HCT116 (cell line): Measurements from ENCODE around the gene PIK3CB. TPM values are rescaled to one million over a fixed set of nuclear protein-coding genes. Genes with fewer than 3 reads are reported as not detected.
A peak's percentile ranks its signal among the peaks of the same experiment; 100 is the strongest.

ENCODE experiments used
- ATAC-seq: fragments of 200-7000 bp; cut with Tn5 transposase; 2 replicates; pipeline ENCODE4 v1.9.1; 2020; ENCODE audit warnings: mild to moderate bottlenecking, moderate library complexity
- Bru-seq: library from RNA; stranded (reverse); fragments of 400-500 nt; gene quantifications from one replicate; lab custom pipeline; 2021; lab: Mats Ljungman, UMichigan
- BruChase-seq, 2 experiments: library from RNA; stranded (reverse); fragments of 400-500 nt; gene quantifications; one replicate each; lab custom pipeline; 2021; lab: Mats Ljungman, UMichigan
- BruUV-seq: library from RNA; stranded (reverse); fragments of 400-500 nt; replicated peaks from 2 replicates; lab custom pipeline; 2021; lab: Mats Ljungman, UMichigan
- CTCF ChIA-PET: fragments of 300-600 bp; sonication (Branson Sonifier 250); formaldehyde crosslinking; loops from one replicate; lab custom pipeline; 2021; ENCODE audit warnings: antibody characterized with exemption; lab: Charles Lee
- POLR2A ChIA-PET: fragments of 300-600, 350-600 bp; sonication (Branson Sonifier 250); formaldehyde crosslinking; loops from one replicate; lab custom pipeline; 2021; ENCODE audit warnings: antibody characterized with exemption; lab: Charles Lee
- RAD21 ChIA-PET, 2 experiments: fragments of 300-600 bp; sonication (Branson Sonifier 250); formaldehyde crosslinking; loops; one replicate each; lab custom pipeline; 2023; ENCODE audit warnings: low total read pairs in 2 of 2; ENCODE audit not compliant: uncharacterized antibody in 2 of 2, unreplicated experiment in 2 of 2, low non-redundant PET in 1 of 2; lab: Charles Lee
- DNase-seq: peaks from one replicate; pipeline ENCODE4 v3.0.0-alpha.2; 2010; ENCODE audit warnings: low read depth, low spot score
- H2AFZ ChIP-seq: fragments of 200-600 bp; shearing (Covaris generic), sonication (generic); 2 replicates; pipeline ENCODE4 v1.6.1; 2017; ENCODE audit warnings: low read depth, mixed run types, mixed read lengths, antibody characterized with exemption, low read length; ENCODE audit not compliant: poor library complexity, severe bottlenecking
- H3K27ac ChIP-seq: 2 replicates; pipeline ENCODE4 v1.5.1; 2012; ENCODE audit warnings: low read depth, low read length
- H3K27me3 ChIP-seq: fragments of 200-600 bp; sonication (generic); 2 replicates; pipeline ENCODE4 v1.6.1; 2016; ENCODE audit warnings: mixed run types, low read length, mixed read lengths; ENCODE audit not compliant: insufficient read depth
- H3K36me3 ChIP-seq, 2 experiments: fragments of 200-500 bp in 1 of 2; fragments of 200-600 bp in 1 of 2; sonication (Bioruptor generic) in 1 of 2; sonication (generic) in 1 of 2; 2 replicates each; pipeline versions ENCODE4 v1.5.1 to v1.6.1; 2014 to 2016; ENCODE audit warnings: low read length in 2 of 2, inconsistent platforms in 1 of 2, mixed read lengths in 1 of 2, mixed run types in 1 of 2; ENCODE audit not compliant: insufficient read depth in 2 of 2, control insufficient read depth in 1 of 2
- H3K4me1 ChIP-seq, 2 experiments: fragments of 200-600 bp in 1 of 2; sonication (generic) in 1 of 2; 2 replicates each; pipeline versions ENCODE4 v1.5.1 to v1.6.1; 2012 to 2017; ENCODE audit warnings: low read length in 2 of 2, inconsistent platforms in 1 of 2, mild to moderate bottlenecking in 1 of 2, mixed read lengths in 1 of 2, mixed run types in 1 of 2, moderate library complexity in 1 of 2; ENCODE audit not compliant: insufficient read depth in 2 of 2, control insufficient read depth in 1 of 2
- H3K4me2 ChIP-seq: fragments of 200-600 bp; sonication (generic); 2 replicates; pipeline ENCODE4 v1.6.1; 2017; ENCODE audit warnings: mixed run types, low read length, mixed read lengths
- H3K4me3 ChIP-seq, 2 experiments: fragments of 200-600 bp in 1 of 2; sonication (generic) in 1 of 2; replicated peaks in 1 of 2; 2 replicates each; pipeline ENCODE4 v1.5.1; 2011 to 2016; ENCODE audit warnings: low read length in 2 of 2, control low read depth in 1 of 2, low read depth in 1 of 2, mild to moderate bottlenecking in 1 of 2, mixed read lengths in 1 of 2, mixed run types in 1 of 2
- H3K79me2 ChIP-seq: fragments of 200-600 bp; sonication (generic); 2 replicates; pipeline ENCODE4 v1.6.1; 2017; ENCODE audit warnings: mild to moderate bottlenecking, mixed run types, low read length, moderate library complexity, mixed read lengths; ENCODE audit not compliant: insufficient read depth
- H3K9ac ChIP-seq: fragments of 200-600 bp; sonication (generic); 2 replicates; pipeline ENCODE4 v1.6.1; 2016; ENCODE audit warnings: low read length, mixed read lengths
- H3K9me2 ChIP-seq: fragments of 200-600 bp; sonication (generic), shearing (Covaris generic); 2 replicates; pipeline ENCODE4 v1.6.1; 2017; ENCODE audit warnings: mixed run types, mild to moderate bottlenecking, moderate library complexity; ENCODE audit not compliant: insufficient read depth
- H3K9me3 ChIP-seq, 2 experiments: fragments of 200-500 bp in 1 of 2; fragments of 200-600 bp in 1 of 2; sonication (Bioruptor generic) in 1 of 2; sonication (generic) in 1 of 2; 2 replicates each; pipeline ENCODE4 v1.6.1; 2014 to 2017; ENCODE audit warnings: low read length in 2 of 2, mixed read lengths in 2 of 2, inconsistent platforms in 1 of 2, low read depth in 1 of 2, mild to moderate bottlenecking in 1 of 2, mixed run types in 1 of 2, moderate library complexity in 1 of 2; ENCODE audit not compliant: control insufficient read depth in 1 of 2, insufficient read depth in 1 of 2
- H4K20me1 ChIP-seq: fragments of 200-600 bp; sonication (generic), shearing (Covaris generic); 2 replicates; pipeline ENCODE4 v1.6.1; 2017; ENCODE audit warnings: mixed run types, mild to moderate bottlenecking, moderate library complexity; ENCODE audit not compliant: insufficient read depth
- CBX3 ChIP-seq: IDR thresholded peaks from 2 replicates; pipeline ENCODE4 v1.6.1; 2012; ENCODE audit warnings: low read depth
- EGR1 ChIP-seq: IDR thresholded peaks from 2 replicates; pipeline ENCODE4 v1.6.1; 2012; ENCODE audit warnings: low read depth
- ELF1 ChIP-seq: IDR thresholded peaks from 2 replicates; pipeline ENCODE4 v1.6.1; 2012; ENCODE audit warnings: low read depth, borderline replicate concordance
- EZH2 ChIP-seq: fragments of 200-600 bp; sonication (generic); IDR thresholded peaks from 2 replicates; pipeline ENCODE4 v1.6.1; 2017; ENCODE audit warnings: antibody characterized with exemption, mixed run types
- FOSL1 ChIP-seq: IDR thresholded peaks from 2 replicates; pipeline ENCODE4 v1.6.1; 2012; ENCODE audit warnings: low read depth
- MAX ChIP-seq: IDR thresholded peaks from 2 replicates; pipeline ENCODE4 v1.6.1; 2012
- POLR2A ChIP-seq: IDR thresholded peaks from 2 replicates; pipeline ENCODE4 v1.7.0; 2011; ENCODE audit warnings: borderline replicate concordance; ENCODE audit not compliant: insufficient read depth, insufficient read length; ENCODE audit errors: extremely low read depth
- POLR2AphosphoS5 ChIP-seq: IDR thresholded peaks from 2 replicates; pipeline ENCODE4 v1.6.1; 2011; ENCODE audit warnings: mild to moderate bottlenecking, low read depth, low read length, moderate library complexity
- RAD21 ChIP-seq: IDR thresholded peaks from 2 replicates; pipeline ENCODE4 v1.6.1; 2012; ENCODE audit warnings: low read depth, mild to moderate bottlenecking
- REST ChIP-seq: IDR thresholded peaks from 2 replicates; pipeline ENCODE4 v1.6.1; 2012; ENCODE audit warnings: low read depth
- SP1 ChIP-seq: IDR thresholded peaks from 2 replicates; pipeline ENCODE4 v1.6.1; 2012; ENCODE audit warnings: low read depth
- SRF ChIP-seq: IDR thresholded peaks from 2 replicates; pipeline ENCODE4 v1.6.1; 2012; ENCODE audit warnings: low read depth
- TCF7L2 ChIP-seq: IDR thresholded peaks from 2 replicates; pipeline ENCODE4 v1.7.0; 2011; ENCODE audit warnings: borderline replicate concordance, inconsistent platforms; ENCODE audit not compliant: insufficient read depth, insufficient read length; ENCODE audit errors: extremely low read depth
- YY1 ChIP-seq: IDR thresholded peaks from 2 replicates; pipeline ENCODE4 v1.6.1; 2011; ENCODE audit warnings: low read length, low read depth, moderate library complexity, mild to moderate bottlenecking; ENCODE audit not compliant: insufficient replicate concordance; ENCODE audit errors: extremely low read depth
- ZBTB33 ChIP-seq: IDR thresholded peaks from 2 replicates; pipeline ENCODE4 v1.6.1; 2011; ENCODE audit warnings: mild to moderate bottlenecking, low read length, moderate library complexity; ENCODE audit not compliant: insufficient replicate concordance; ENCODE audit errors: extremely low read depth
- ZFX ChIP-seq: fragments of 450-650 bp; IDR thresholded peaks from 2 replicates; pipeline ENCODE4 v1.6.1; 2017
- ZNF274 ChIP-seq: fragments of 200-500 bp; sonication (Bioruptor generic); IDR thresholded peaks from 2 replicates; pipeline ENCODE4 v1.6.1; 2014; ENCODE audit warnings: mild to moderate bottlenecking, low read depth, low read length, inconsistent platforms
- intact Hi-C: fragments of 100-400 bp; cut with micrococcal nuclease; formaldehyde crosslinking; loops from 2 replicates; pipeline ENCODE4 v1.10.0; 2022
- long read RNA-seq: library from polyadenylated mRNA; unstranded; transcript quantifications from one replicate; pipeline ENCODE4 v2.0.0, GENCODE V29; 2021; ENCODE audit not compliant: unreplicated experiment
- polyA plus RNA-seq: library from polyadenylated mRNA; unstranded; fragments of >200 nt; gene quantifications from 2 replicates; pipeline ENCODE4 v1.2.1, GENCODE V29; 2012; ENCODE audit warnings: missing spikeins
- total RNA-seq: library from RNA; stranded (reverse); gene quantifications from one replicate; pipeline ENCODE4 v1.2.1, GENCODE V29; 2021; ENCODE audit not compliant: unreplicated experiment

PIK3CB gene
- total RNA-seq (44.3 TPM), Bru-seq, nascent RNA (percentile 81 among the genes with signal in this experiment), BruChase-seq, experiment 1, labeled RNA remaining after a 6-hour chase (percentile 72 among the genes with signal in this experiment), BruChase-seq, experiment 2, labeled RNA remaining after a 2-hour chase (percentile 70 among the genes with signal in this experiment)
- polyA plus RNA-seq: 14.9 and 19.6 TPM in 2 replicates
- long read RNA-seq, full-length matches to known transcripts: 11 of 76 reads
- long read RNA-seq, partial matches to known transcripts: 11 of 76 reads
- long read RNA-seq, other reads (novel, unspliced or antisense): 54 of 76 reads

GRCh38 chr3:138834596-138835396 lies at the start of gene PIK3CB:
Gene PIK3CB (minus strand): TSS chr3:138834928. CDS start chr3:138759343, 75,585 bp downstream.
- peaks cover 46% of the 10 kb centered on the region for H3K79me2 ChIP-seq
- DNase-seq (peak; percentile 44), ATAC-seq (peak; percentile 94)
- ChIA-PET RAD21 (no interaction called here), CTCF (interaction anchor here (0.5 to 0.9 kb wide), 2 partner anchors 46 to 81 kb away, joined by 3 to 4 read pairs; no protein-coding TSS in a partner anchor), POLR2A (interaction anchor here (1.2 kb wide), 1 partner anchor 29 kb away, joined by 4 read pairs; no protein-coding TSS in a partner anchor)
- H3K9me3 ChIP-seq: no peaks in the 10 kb centered on the region
- no peaks in the 10 kb centered on the region for H3K36me3 ChIP-seq
- no peaks in the 10 kb centered on the region for H4K20me1 ChIP-seq
- H2AFZ ChIP-seq: no peak within 1 kb of the TSS
- H3K27ac ChIP-seq: peak within 1 kb of the TSS; percentile 93
- no peaks in the 10 kb centered on the region for H3K9me2 ChIP-seq
- intact Hi-C loops: loop anchor here (1.0 to 5.0 kb wide), 2 partner anchors 29 to 83 kb away; no protein-coding TSS in a partner anchor
- H3K4me3 ChIP-seq: peak within 1 kb of the TSS; percentile 67 to 71
- H3K9ac ChIP-seq: peak within 1 kb of the TSS; percentile 72
- no TSS peak for BruUV-seq
- H3K4me2 ChIP-seq: peak within 1 kb of the TSS; percentile 84
- peaks cover 9 to 19% of the 10 kb centered on the region in 2 experiments for H3K4me1 ChIP-seq
- no peaks in the 10 kb centered on the region for H3K27me3 ChIP-seq
- no peak for TF ChIP-seq ZNF274
- TF ChIP-seq EGR1: no peak
- TF ChIP-seq YY1: peak; percentile 13
- TF ChIP-seq SP1: no peak
- no peak for TF ChIP-seq CBX3
- peak; percentile 22 for TF ChIP-seq TCF7L2
- TF ChIP-seq POLR2AphosphoS5: peak; percentile 94
- TF ChIP-seq MAX: 0 out of 2 replicates have a peak, but pooled peaks have one; percentile 23
- TF ChIP-seq ZFX: peak; percentile 91
- TF ChIP-seq EZH2: no peak
- no peak for TF ChIP-seq RAD21
- no peak for TF ChIP-seq FOSL1
- peak; percentile 8 for TF ChIP-seq ZBTB33
- no peak for TF ChIP-seq REST
- no peak for TF ChIP-seq ELF1
- no peak for TF ChIP-seq SRF
- peak; percentile 93 for TF ChIP-seq POLR2A
